Endothelial cell of umbilical vein (primary cell): Measurements from ENCODE around the gene PLCD1.

Experiments
- EZH2 ChIP-seq: IDR thresholded peaks from 2 replicates; pipeline ENCODE4 v1.6.1; 2012; ENCODE audit warnings: borderline replicate concordance, low read depth, mild to moderate bottlenecking, moderate library complexity, low read length, inconsistent platforms; ENCODE audit not compliant: severe bottlenecking
- FOS ChIP-seq: IDR thresholded peaks from 2 replicates; pipeline ENCODE4 v1.6.1; 2011; ENCODE audit warnings: mild to moderate bottlenecking, low read length, moderate library complexity, borderline replicate concordance; ENCODE audit not compliant: insufficient read depth
- JUN ChIP-seq: IDR thresholded peaks from 2 replicates; pipeline ENCODE4 v1.6.1; 2011; ENCODE audit warnings: borderline replicate concordance, low read depth; ENCODE audit not compliant: insufficient read length, insufficient read depth
- MYC ChIP-seq: IDR thresholded peaks from one replicate; pipeline ENCODE4 v1.6.1; 2011; ENCODE audit warnings: mild to moderate bottlenecking, low read depth, low read length
- POLR2A ChIP-seq: IDR thresholded peaks from 2 replicates; pipeline ENCODE4 v1.6.1; 2012; ENCODE audit warnings: low read depth, mild to moderate bottlenecking, control low read depth, low read length
- POLR2AphosphoS5 ChIP-seq: IDR thresholded peaks from 2 replicates; pipeline ENCODE4 v1.6.1; 2012; ENCODE audit warnings: low read depth, mild to moderate bottlenecking, control low read depth, low read length, moderate library complexity; ENCODE audit not compliant: insufficient read depth
- TF ChIP-seq, protein P1 (sequence below), 2 donors: IDR thresholded peaks; 1 replicate in 1 of 2; 2 replicates in 1 of 2; pipeline ENCODE4 v1.5.1; 2011; ENCODE audit warnings: low read length in 2 of 2, mild to moderate bottlenecking in 2 of 2, moderate library complexity in 2 of 2, control low read depth in 1 of 2, inconsistent platforms in 1 of 2, low read depth in 1 of 2; ENCODE audit not compliant: insufficient read depth in 1 of 2; ENCODE audit errors: extremely low read depth in 1 of 2
- TF ChIP-seq, protein P2 (sequence below): IDR thresholded peaks from 2 replicates; pipeline ENCODE4 v1.6.1; 2011; ENCODE audit not compliant: insufficient read depth, insufficient read length

GRCh38 chr3:38043486-38043885 lies 14.0 kb upstream of the PLCD1 start:
- TF ChIP-seq, protein P1, sequence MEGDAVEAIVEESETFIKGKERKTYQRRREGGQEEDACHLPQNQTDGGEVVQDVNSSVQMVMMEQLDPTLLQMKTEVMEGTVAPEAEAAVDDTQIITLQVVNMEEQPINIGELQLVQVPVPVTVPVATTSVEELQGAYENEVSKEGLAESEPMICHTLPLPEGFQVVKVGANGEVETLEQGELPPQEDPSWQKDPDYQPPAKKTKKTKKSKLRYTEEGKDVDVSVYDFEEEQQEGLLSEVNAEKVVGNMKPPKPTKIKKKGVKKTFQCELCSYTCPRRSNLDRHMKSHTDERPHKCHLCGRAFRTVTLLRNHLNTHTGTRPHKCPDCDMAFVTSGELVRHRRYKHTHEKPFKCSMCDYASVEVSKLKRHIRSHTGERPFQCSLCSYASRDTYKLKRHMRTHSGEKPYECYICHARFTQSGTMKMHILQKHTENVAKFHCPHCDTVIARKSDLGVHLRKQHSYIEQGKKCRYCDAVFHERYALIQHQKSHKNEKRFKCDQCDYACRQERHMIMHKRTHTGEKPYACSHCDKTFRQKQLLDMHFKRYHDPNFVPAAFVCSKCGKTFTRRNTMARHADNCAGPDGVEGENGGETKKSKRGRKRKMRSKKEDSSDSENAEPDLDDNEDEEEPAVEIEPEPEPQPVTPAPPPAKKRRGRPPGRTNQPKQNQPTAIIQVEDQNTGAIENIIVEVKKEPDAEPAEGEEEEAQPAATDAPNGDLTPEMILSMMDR (IDR thresholded peaks at IDR 0.05; ENCODE audit: extremely low read depth in 1 of 2, insufficient read depth in 1 of 2, low read depth in 1 of 2, low read length in 2 of 2) = no peak
- TF ChIP-seq EZH2 = no peak
- TF ChIP-seq, protein P2, sequence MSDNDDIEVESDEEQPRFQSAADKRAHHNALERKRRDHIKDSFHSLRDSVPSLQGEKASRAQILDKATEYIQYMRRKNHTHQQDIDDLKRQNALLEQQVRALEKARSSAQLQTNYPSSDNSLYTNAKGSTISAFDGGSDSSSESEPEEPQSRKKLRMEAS = no peak
- no peak for TF ChIP-seq POLR2AphosphoS5
- TF ChIP-seq POLR2A = no peak
- TF ChIP-seq FOS = no peak
- TF ChIP-seq MYC = no peak
- no peak for TF ChIP-seq JUN
